Activated B cell treated with CpG ODN at 0.5 μM for 24 hours (primary cell): ENCODE data around the gene CIZ1. TPM values are rescaled to one million over a fixed set of nuclear protein-coding genes. Genes with fewer than 3 reads are reported as not detected.
A peak's percentile ranks its signal among the peaks of the same experiment; 100 is the strongest.

Source experiments
- ATAC-seq: fragments of 200-7000 bp; cut with Tn5 transposase; one replicate; pipeline ENCODE4 v1.10.0; 2021; ENCODE audit warnings: low read depth, mild to moderate bottlenecking, moderate library complexity
- CTCF ChIA-PET: fragments of 350-600 bp; sonication (Branson Sonifier 250); formaldehyde crosslinking; loops from one replicate; lab custom pipeline; 2021; ENCODE audit warnings: antibody characterized with exemption; lab: Charles Lee
- POLR2A ChIA-PET: fragments of 350-600 bp; sonication (Branson Sonifier 250); formaldehyde crosslinking; loops from one replicate; lab custom pipeline; 2021; ENCODE audit warnings: antibody characterized with exemption; lab: Charles Lee
- DNase-seq: peaks from one replicate; pipeline ENCODE4 v3.0.0; 2022
- H3K27ac Mint-ChIP-seq: one replicate; pipeline ENCODE4 v1.8.0; 2020; ENCODE audit warnings: mixed read lengths
- H3K27me3 Mint-ChIP-seq: one replicate; pipeline ENCODE4 v1.8.0; 2021; ENCODE audit warnings: mixed read lengths
- H3K36me3 Mint-ChIP-seq: one replicate; pipeline ENCODE4 v1.8.0; 2021; ENCODE audit warnings: low read depth, mixed read lengths
- H3K4me1 Mint-ChIP-seq: one replicate; pipeline ENCODE4 v1.8.0; 2021; ENCODE audit warnings: mixed read lengths
- H3K4me3 Mint-ChIP-seq: one replicate; pipeline ENCODE4 v1.8.0; 2020; ENCODE audit warnings: mild to moderate bottlenecking, mixed read lengths
- H3K9me3 Mint-ChIP-seq: one replicate; pipeline ENCODE4 v1.8.0; 2020; ENCODE audit warnings: mixed read lengths
- CTCF ChIP-seq: fragments of 200-600 bp; IDR thresholded peaks from one replicate; pipeline ENCODE4 v1.8.0; 2022; ENCODE audit warnings: antibody characterized with exemption, mild to moderate bottlenecking
- intact Hi-C: fragments of 100-400 bp; cut with micrococcal nuclease; formaldehyde crosslinking; loops from one replicate; pipeline ENCODE4 v1.15.1; 2024
- total RNA-seq: library from RNA; stranded (reverse); gene quantifications from 2 replicates; pipeline ENCODE4 v1.2.3, GENCODE V29; 2022

The CIZ1 gene
- total RNA-seq, 1 donor from 2014 or later: 142 TPM

GRCh38 chr9:128226412-128226801 is 35.0 kb upstream of the CIZ1 start:
- H3K27me3 Mint-ChIP-seq: peaks cover 2% of the 10 kb centered on the region
- H3K27ac Mint-ChIP-seq: no peak overlapping the region
- H3K4me1 Mint-ChIP-seq: no peaks in the 10 kb centered on the region
- ChIA-PET CTCF (no interaction called here), POLR2A (no interaction called here)
- H3K9me3 Mint-ChIP-seq: no peaks in the 10 kb centered on the region
- no peaks in the 10 kb centered on the region for H3K36me3 Mint-ChIP-seq
- no peak for ATAC-seq
- intact Hi-C loops: no loop called here
- H3K4me3 Mint-ChIP-seq: no peak overlapping the region
- no peak for DNase-seq
- TF ChIP-seq CTCF: no peak

- peaks cover 2% of the 10 kb centered on the region for H3K27me3 Mint-ChIP-seq
- no peaks in the 10 kb centered on the region for H3K9me3 Mint-ChIP-seq
- H3K36me3 Mint-ChIP-seq: no peaks in the 10 kb centered on the region
- no peak for TF ChIP-seq CTCF
- intact Hi-C loops: no loop called here
- ChIA-PET POLR2A (no interaction called here), CTCF (no interaction called here)
- ATAC-seq (no peak), DNase-seq (no peak)
- H3K4me3 Mint-ChIP-seq: no peak overlapping the region
- H3K27ac Mint-ChIP-seq: no peak overlapping the region
- H3K4me1 Mint-ChIP-seq: no peaks in the 10 kb centered on the region
These were observed 34.5 kb upstream of the CIZ1 start for GRCh38 chr9:128225770-128226411.

GRCh38 chr9:128224877-128225276 is 33.5 kb upstream of the CIZ1 start:
- Mint-ChIP-seq H3K4me3 (no peak overlapping the region), H3K4me1 (no peaks in the 10 kb centered on the region), H3K9me3 (no peaks in the 10 kb centered on the region), H3K27me3 (peaks cover 2% of the 10 kb centered on the region), H3K27ac (no peak overlapping the region), H3K36me3 (no peaks in the 10 kb centered on the region)
- TF ChIP-seq CTCF: no peak
- ChIA-PET POLR2A (no interaction called here), CTCF (no interaction called here)
- intact Hi-C loops: no loop called here
- ATAC-seq (no peak), DNase-seq (no peak)

- Mint-ChIP-seq H3K27ac (no peak overlapping the region), H3K4me3 (no peak overlapping the region), H3K36me3 (no peaks in the 10 kb centered on the region), H3K27me3 (peaks cover 2% of the 10 kb centered on the region), H3K9me3 (no peaks in the 10 kb centered on the region), H3K4me1 (peaks cover 10% of the 10 kb centered on the region)
- no peak for DNase-seq
- intact Hi-C loops: no loop called here
- CTCF ChIA-PET: no interaction called here
- POLR2A ChIA-PET: interaction anchor here (0.6 kb wide), 2 partner anchors 601 to 1770 kb away, joined by 3 to 11 read pairs; no protein-coding TSS in a partner anchor
- no peak for ATAC-seq
- no peak for TF ChIP-seq CTCF
These were observed 31.7 kb upstream of the CIZ1 start for GRCh38 chr9:128222880-128223670.

GRCh38 chr9:128222026-128222425 is 30.7 kb upstream of the CIZ1 start:
- Mint-ChIP-seq H3K4me1 (peaks cover 11% of the 10 kb centered on the region), H3K4me3 (no peak overlapping the region), H3K36me3 (no peaks in the 10 kb centered on the region), H3K27me3 (peaks cover 2% of the 10 kb centered on the region), H3K9me3 (no peaks in the 10 kb centered on the region), H3K27ac (peak overlapping the region; percentile 27)
- ATAC-seq (no peak), DNase-seq (no peak)
- POLR2A ChIA-PET: no interaction called here
- no peak for TF ChIP-seq CTCF
- intact Hi-C loops: no loop called here
- CTCF ChIA-PET: no interaction called here
